PFSK-1 (cell line): ENCODE measurements around the gene RALGAPB.

Experiments used
- FOXP2 ChIP-seq: optimal IDR thresholded peaks from 2 replicates; pipeline ENCODE3; 2011; ENCODE audit warnings: borderline replicate concordance, control low read depth, inconsistent platforms; ENCODE audit not compliant: insufficient read depth; ENCODE audit errors: extremely low read length, extremely low read depth
- POLR2AphosphoS5 ChIP-seq: IDR thresholded peaks from 2 replicates; pipeline ENCODE4 v1.6.1; 2012; ENCODE audit warnings: low read depth, mild to moderate bottlenecking, control low read depth, low read length, moderate library complexity
- SIN3A ChIP-seq: IDR thresholded peaks from 2 replicates; pipeline ENCODE4 v1.6.1; 2012; ENCODE audit warnings: mild to moderate bottlenecking, low read length, moderate library complexity, borderline replicate concordance; ENCODE audit not compliant: insufficient read depth
- TAF1 ChIP-seq: IDR thresholded peaks from 2 replicates; pipeline ENCODE4 v1.6.1; 2012; ENCODE audit warnings: low read length, control low read depth, borderline replicate concordance; ENCODE audit not compliant: insufficient read depth
- TF ChIP-seq, protein P1 (sequence below), 2 experiments: IDR thresholded peaks; 2 replicates each; pipeline versions ENCODE4 v1.6.1 to v1.8.0; 2011 to 2012; ENCODE audit warnings: low read depth in 2 of 2, low read length in 2 of 2, control low read depth in 1 of 2, inconsistent platforms in 1 of 2, mild to moderate bottlenecking in 1 of 2, moderate library complexity in 1 of 2; ENCODE audit not compliant: insufficient read depth in 1 of 2

The RALGAPB gene

DNA sequence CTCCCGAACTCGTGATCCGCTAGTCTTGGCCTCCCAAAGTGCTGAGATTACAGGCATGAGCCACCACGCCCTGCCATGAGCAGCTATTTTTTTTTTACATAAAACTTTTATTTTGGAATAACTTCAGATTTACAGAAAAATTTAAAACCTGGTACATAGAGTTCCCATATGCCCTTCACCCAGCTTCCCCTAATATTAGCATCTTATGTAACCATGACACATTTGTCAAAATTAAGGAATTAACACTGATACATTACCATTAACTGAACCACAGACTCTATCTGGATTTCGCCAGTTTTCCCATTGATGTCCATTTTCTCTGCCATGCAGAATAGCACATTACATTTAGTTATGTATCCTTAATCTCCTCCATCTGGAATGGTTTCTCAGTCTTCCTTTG lies 14.3 kb upstream of the RALGAPB start:
- TF ChIP-seq, protein P1, sequence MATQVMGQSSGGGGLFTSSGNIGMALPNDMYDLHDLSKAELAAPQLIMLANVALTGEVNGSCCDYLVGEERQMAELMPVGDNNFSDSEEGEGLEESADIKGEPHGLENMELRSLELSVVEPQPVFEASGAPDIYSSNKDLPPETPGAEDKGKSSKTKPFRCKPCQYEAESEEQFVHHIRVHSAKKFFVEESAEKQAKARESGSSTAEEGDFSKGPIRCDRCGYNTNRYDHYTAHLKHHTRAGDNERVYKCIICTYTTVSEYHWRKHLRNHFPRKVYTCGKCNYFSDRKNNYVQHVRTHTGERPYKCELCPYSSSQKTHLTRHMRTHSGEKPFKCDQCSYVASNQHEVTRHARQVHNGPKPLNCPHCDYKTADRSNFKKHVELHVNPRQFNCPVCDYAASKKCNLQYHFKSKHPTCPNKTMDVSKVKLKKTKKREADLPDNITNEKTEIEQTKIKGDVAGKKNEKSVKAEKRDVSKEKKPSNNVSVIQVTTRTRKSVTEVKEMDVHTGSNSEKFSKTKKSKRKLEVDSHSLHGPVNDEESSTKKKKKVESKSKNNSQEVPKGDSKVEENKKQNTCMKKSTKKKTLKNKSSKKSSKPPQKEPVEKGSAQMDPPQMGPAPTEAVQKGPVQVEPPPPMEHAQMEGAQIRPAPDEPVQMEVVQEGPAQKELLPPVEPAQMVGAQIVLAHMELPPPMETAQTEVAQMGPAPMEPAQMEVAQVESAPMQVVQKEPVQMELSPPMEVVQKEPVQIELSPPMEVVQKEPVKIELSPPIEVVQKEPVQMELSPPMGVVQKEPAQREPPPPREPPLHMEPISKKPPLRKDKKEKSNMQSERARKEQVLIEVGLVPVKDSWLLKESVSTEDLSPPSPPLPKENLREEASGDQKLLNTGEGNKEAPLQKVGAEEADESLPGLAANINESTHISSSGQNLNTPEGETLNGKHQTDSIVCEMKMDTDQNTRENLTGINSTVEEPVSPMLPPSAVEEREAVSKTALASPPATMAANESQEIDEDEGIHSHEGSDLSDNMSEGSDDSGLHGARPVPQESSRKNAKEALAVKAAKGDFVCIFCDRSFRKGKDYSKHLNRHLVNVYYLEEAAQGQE (IDR thresholded peaks at IDR 0.05; ENCODE audit: insufficient read depth in 1 of 2, low read depth in 2 of 2, low read length in 2 of 2), result no peak
- TF ChIP-seq TAF1, result no peak

DNA sequence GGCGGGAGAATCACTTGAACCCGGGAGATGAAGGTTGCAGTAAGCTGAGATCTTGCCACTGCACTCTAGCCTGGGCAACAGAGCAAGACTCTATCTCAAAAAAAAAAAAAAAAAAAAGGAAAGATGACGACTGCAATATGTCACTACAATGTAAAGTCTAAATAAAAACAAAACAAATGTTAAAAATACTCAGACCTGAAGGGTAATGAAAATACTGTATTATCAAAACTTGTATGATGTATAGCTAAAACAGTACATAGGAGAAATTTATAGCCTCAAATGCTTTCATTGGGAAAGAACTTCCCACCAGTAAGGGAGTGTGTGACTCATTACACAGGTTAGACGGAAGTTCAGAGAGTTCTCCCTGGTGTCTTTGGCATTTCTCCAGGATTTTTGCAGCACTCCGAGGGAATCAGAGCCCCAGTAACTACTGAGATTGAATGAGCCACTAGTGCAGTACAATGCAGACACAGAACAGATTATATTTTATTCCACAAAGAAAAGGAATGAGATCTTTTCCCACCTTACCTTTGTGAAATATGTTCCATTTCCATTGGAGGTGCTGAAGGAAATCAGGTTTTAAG lies 12.5 kb upstream of the RALGAPB start:
- TF ChIP-seq, protein P1 (IDR thresholded peaks at IDR 0.05; ENCODE audit: insufficient read depth in 1 of 2, low read depth in 2 of 2, low read length in 2 of 2), result no peak
- TF ChIP-seq POLR2AphosphoS5, result no peak
- TF ChIP-seq TAF1, result no peak
- peak; percentile 43; the same call in 1 of the 2 replicates for TF ChIP-seq SIN3A

DNA sequence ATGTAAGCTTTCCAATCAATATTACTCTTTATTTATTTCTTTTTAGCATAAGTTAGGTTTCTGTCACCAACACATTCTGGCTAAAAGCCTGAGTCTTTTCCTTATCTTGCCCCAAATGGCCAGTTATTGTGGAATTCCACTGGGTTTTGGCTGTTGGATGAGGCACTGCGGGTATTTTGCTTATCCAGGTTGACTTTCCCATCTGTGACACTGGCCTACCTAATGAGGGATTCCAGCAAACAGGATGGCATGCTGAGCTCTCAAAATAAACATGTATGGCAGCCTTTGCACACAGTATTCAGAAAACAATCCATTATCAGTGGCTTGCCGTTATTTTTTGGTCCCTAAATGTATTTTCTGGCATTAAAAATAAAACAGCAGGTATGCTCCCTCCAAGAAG lies 6.5 kb upstream of the RALGAPB start:
- no peak for TF ChIP-seq SIN3A
- TF ChIP-seq POLR2AphosphoS5, result no peak
- TF ChIP-seq, protein P1 (IDR thresholded peaks at IDR 0.05; ENCODE audit: insufficient read depth in 1 of 2, low read depth in 2 of 2, low read length in 2 of 2), result no peak
- no peak for TF ChIP-seq TAF1
- no peak for TF ChIP-seq FOXP2

DNA sequence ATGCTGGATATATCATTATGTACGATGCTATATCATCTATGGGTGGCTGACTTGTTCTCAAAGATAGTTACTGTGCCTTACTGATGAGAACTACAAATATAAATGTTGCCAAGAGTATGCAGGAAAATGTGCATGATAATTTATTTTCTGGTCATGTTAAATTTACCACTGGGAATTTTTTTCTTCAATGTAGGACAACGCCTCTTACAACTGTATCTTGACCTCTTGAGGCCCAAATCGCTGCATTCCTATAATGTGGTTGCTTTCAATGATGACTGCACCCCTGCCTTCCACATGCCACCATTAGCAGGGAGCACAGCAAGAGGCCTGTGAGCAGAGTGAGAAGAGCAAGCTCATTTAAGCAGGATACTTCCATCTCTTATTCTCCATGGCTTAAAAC lies 5.7 kb upstream of the RALGAPB start:
- TF ChIP-seq POLR2AphosphoS5 (no peak), SIN3A (no peak), TAF1 (no peak), FOXP2 (no peak)
- TF ChIP-seq, protein P1 (IDR thresholded peaks at IDR 0.05; ENCODE audit: insufficient read depth in 1 of 2, low read depth in 2 of 2, low read length in 2 of 2), result no peak

DNA sequence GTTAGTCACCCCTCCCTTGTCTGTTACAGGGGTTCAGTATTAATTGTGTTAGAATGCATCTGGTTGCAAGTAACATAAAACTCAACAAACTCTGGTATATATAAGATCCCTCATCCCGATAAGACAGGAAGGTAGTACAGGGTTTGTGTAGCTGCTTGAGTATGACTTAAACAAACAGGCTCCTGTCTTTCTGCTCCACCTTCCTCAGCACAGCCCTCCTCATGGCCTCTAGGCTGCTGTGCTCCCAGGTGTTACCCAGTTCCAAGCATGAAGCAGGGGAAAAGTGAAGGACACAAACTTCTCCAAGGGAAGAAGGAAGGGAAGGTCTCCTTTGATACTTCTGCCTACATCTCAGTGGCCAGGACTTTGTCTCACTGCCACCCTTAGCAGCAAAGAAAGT lies 1.4 kb upstream of the RALGAPB start:
- TF ChIP-seq TAF1 (no peak), FOXP2 (no peak), POLR2AphosphoS5 (no peak), SIN3A (no peak)
- TF ChIP-seq, protein P1 (IDR thresholded peaks at IDR 0.05; ENCODE audit: insufficient read depth in 1 of 2, low read depth in 2 of 2, low read length in 2 of 2), result no peak
